H54 (cell line): ENCODE measurements around the gene TSPAN19.

ENCODE experiments used
- DNase-seq: peaks from one replicate; pipeline ENCODE4 v3.0.0; 2011; ENCODE audit warnings: low spot score, mixed read lengths; ENCODE audit not compliant: insufficient read length
- FAIRE-seq: peaks from 3 replicates; lab custom pipeline; 2011; peaks lifted over from hg19 to GRCh38; lab: Jason Lieb, UNC
- POLR2A ChIP-seq: IDR thresholded peaks from 2 replicates; pipeline ENCODE4 v1.6.1; 2011; ENCODE audit warnings: low read depth, mild to moderate bottlenecking, low read length

TSPAN19 gene

DNA sequence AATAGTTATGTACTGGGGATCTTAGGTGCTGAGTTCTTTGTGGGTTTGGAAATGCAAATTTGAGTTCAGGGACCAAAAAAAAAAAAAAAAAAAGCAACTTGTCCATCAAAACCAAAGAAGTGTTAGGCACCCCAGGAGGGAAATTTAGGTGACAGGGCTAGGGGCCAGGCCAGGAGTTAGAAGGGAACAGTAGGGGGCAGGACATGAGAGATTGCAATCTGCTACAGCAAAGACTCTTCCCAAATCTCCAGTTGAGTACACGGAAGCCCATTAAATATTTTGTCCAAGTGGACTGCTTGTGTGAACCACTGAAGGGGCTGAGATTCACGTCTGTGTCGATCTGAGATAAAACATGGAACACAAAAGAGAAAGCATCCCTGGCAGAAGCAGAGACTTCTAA lies 52.8 kb downstream of the TSPAN19 start:
- DNase-seq (no peak), FAIRE-seq (no peak)
- no peak for TF ChIP-seq POLR2A

DNA sequence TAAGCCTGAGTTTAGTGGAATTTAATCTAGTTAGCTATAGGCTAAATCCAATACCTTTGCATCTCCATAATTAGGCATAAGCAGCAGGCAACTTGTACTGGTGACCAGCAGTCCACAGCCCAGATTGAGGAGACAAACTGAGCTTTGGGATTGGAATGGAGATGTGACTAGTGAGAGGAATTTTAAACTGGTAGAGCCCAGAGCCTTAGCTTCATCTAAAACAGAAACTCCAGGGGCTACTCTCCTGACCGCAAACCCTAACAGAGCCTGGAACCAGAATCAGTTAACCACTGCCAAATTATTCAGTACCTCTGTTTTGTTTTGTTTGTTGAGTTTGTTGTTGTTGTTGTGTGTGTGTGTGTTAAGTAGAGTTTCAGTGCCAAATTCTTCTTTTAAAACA lies 53.2 kb downstream of the TSPAN19 start:
- no peak for TF ChIP-seq POLR2A
- DNase-seq: no peak
- FAIRE-seq: no peak

- FAIRE-seq (no peak), DNase-seq (no peak)
- TF ChIP-seq POLR2A: no peak
Measured at GRCh38 chr12:84978921-84979320, 57.2 kb downstream of the TSPAN19 start.

DNA sequence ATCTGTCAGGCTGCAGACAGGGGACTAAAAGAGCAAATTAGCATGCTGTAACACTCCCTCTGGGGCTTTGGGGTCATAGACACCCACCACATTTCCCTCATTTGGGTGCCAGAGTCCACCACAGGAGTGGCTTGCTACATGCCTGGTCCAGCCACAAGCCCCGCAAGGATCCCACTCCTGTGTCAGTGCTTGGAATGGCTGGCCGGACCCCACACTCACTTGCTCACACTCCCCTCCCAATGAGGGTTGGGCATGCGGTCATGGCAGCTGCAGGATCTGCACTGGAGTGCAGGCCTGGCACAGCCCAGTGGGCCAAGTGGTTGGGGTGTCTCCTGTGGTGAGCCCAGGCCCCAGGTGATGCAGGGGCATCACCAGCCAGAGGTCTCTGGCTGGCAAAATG lies 59.9 kb downstream of the TSPAN19 start:
- FAIRE-seq (no peak), DNase-seq (no peak)
- TF ChIP-seq POLR2A: no peak

DNA sequence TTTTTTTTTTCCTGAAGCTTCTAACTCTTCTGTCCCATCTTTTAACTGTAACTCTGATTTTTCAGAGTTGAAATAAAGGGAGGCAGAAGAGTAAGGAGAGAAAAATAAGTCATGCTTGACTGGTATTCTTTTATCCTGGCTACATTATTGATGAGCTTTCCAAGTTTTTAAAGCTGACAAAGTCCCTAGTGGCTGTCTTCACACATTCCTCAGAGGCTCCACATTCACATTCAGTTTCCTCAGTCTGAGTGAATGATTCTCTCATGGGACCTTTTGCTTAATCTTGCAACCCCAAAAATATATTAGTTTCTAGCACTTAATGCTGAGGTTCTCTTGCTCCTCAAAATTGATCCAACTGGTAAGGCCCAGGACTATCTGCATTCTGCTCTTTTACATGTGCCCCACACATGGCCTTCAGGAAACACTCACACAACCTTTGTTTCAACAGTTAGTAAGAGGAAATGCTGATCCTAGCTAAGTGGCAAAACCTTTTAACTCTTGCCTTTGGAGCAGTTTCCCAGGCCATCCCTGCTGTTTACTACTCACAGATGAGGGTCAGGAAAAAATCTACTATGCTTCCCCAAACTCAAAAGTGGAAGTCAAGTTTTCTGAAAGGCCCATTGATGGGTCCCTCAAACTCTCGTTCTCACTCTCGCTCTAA lies 61.8 kb downstream of the TSPAN19 start:
- TF ChIP-seq POLR2A: no peak
- no peak for DNase-seq
- no peak for FAIRE-seq

GRCh38 chr12:84973026-84973425 lies 63.1 kb downstream of the TSPAN19 start:
- FAIRE-seq: no peak

DNA sequence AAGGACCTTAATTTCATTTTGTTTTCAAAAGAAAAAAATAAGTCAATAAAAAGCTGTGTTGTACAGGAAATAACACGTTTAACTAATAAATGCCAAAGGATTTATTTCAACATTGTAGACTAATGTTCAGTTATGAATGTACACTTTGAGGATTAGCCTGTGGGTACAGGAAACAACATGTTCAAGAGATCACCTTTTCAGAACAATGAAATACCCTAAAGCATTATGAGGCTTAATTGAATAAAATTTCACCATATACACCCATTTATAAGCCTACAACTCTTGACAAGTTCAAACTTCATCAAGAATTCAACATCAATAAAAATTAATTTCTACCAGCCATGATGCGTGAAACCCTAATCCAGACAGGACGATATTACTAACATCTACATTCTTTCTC lies 66.9 kb downstream of the TSPAN19 start:
- no peak for TF ChIP-seq POLR2A
- FAIRE-seq: no peak
- DNase-seq: no peak

More at GRCh38 chr12:84973026-84973425, 63.1 kb downstream of the TSPAN19 start:
- TF ChIP-seq POLR2A: no peak
- DNase-seq: no peak
